PFSK-1 (cell line): ENCODE data around the gene GPC6.

Source experiments
- FOXP2 ChIP-seq: optimal IDR thresholded peaks from 2 replicates; pipeline ENCODE3; 2011; ENCODE audit warnings: borderline replicate concordance, control low read depth, inconsistent platforms; ENCODE audit not compliant: insufficient read depth; ENCODE audit errors: extremely low read length, extremely low read depth
- POLR2AphosphoS5 ChIP-seq: IDR thresholded peaks from 2 replicates; pipeline ENCODE4 v1.6.1; 2012; ENCODE audit warnings: low read depth, mild to moderate bottlenecking, control low read depth, low read length, moderate library complexity
- REST ChIP-seq, 2 experiments: IDR thresholded peaks; 2 replicates each; pipeline versions ENCODE4 v1.6.1 to v1.8.0; 2011 to 2012; ENCODE audit warnings: low read depth in 2 of 2, low read length in 2 of 2, control low read depth in 1 of 2, inconsistent platforms in 1 of 2, mild to moderate bottlenecking in 1 of 2, moderate library complexity in 1 of 2; ENCODE audit not compliant: insufficient read depth in 1 of 2
- SIN3A ChIP-seq: IDR thresholded peaks from 2 replicates; pipeline ENCODE4 v1.6.1; 2012; ENCODE audit warnings: mild to moderate bottlenecking, low read length, moderate library complexity, borderline replicate concordance; ENCODE audit not compliant: insufficient read depth
- TAF1 ChIP-seq: IDR thresholded peaks from 2 replicates; pipeline ENCODE4 v1.6.1; 2012; ENCODE audit warnings: low read length, control low read depth, borderline replicate concordance; ENCODE audit not compliant: insufficient read depth

Gene GPC6

GRCh38 chr13:93270769-93271742, 44.4 kb downstream of the GPC6 start:
- TF ChIP-seq REST (IDR thresholded peaks at IDR 0.05; ENCODE audit: insufficient read depth in 1 of 2, low read depth in 2 of 2, low read length in 2 of 2): no peak
- no peak for TF ChIP-seq SIN3A
- no peak for TF ChIP-seq TAF1
- TF ChIP-seq POLR2AphosphoS5: no peak; the same call in 1 of the 2 replicates
- TF ChIP-seq FOXP2: no peak

DNA sequence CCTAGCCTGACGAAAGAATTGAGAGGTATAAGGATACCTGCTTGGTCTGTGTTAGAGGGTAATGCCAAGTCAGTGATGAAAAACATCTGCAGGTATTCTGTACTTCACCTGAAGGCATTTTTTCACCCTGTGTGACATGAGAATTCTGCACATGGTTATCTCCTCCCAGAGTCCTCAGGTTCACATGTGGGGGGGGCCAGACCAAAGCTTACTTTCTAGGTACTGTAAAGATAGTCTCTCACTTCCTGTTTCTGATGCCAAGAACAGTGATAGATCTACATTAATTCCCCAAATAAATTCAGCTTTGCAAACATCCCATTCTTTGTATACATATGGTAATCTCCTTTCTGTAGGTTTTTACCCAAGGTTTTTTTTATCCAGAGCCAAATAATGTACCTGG, 53.4 kb downstream of the GPC6 start:
- TF ChIP-seq REST (IDR thresholded peaks at IDR 0.05; ENCODE audit: insufficient read depth in 1 of 2, low read depth in 2 of 2, low read length in 2 of 2) (no peak), TAF1 (no peak), FOXP2 (no peak), SIN3A (no peak), POLR2AphosphoS5 (no peak)

DNA sequence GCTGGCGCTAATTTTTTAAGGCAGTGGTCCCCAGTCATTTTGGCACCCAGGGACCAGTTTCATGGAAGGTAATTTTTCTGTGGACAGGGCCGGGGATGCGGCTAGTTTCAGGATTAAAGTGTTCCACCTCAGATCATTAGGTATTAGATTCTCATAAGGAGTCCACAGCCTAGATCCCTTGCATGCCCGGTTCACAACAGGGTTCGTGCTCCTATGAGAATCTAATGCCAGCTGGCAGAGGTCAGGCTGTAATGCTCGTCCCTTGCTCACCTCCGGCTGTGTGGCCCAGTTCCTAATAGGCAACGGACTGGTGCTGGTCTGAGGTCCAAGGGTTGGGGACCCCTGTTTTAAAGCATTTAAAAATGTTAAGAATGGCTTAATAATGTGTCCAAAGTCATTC, 54.1 kb downstream of the GPC6 start:
- TF ChIP-seq SIN3A: no peak
- TF ChIP-seq TAF1: no peak
- TF ChIP-seq FOXP2: no peak
- no peak for TF ChIP-seq POLR2AphosphoS5
- TF ChIP-seq REST (IDR thresholded peaks at IDR 0.05; ENCODE audit: insufficient read depth in 1 of 2, low read depth in 2 of 2, low read length in 2 of 2): no peak

DNA sequence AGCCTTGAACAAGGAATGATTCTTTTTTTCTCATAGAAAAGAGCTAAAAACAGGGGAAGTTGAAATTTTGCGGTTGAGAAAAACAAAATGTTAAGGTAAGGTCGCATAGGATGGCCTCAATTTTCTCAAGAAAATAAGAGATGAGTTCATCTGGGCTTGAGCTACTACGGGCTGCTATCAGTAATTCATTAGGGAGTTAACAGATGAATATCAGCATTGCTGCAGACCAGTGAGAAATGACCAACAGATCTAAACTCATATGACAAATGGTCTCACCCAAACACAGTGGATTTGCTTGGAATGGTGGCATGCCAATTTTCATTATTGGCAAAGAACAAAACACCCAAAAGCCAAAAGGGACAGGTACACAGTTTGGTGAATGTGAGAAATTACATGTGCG, 56.6 kb downstream of the GPC6 start:
- TF ChIP-seq POLR2AphosphoS5 (no peak), TAF1 (no peak), FOXP2 (no peak), REST (IDR thresholded peaks at IDR 0.05; ENCODE audit: insufficient read depth in 1 of 2, low read depth in 2 of 2, low read length in 2 of 2) (no peak), SIN3A (no peak)
